Spleen (tissue), 7 donors: ENCODE measurements around the gene NOVA1.

Experiments used
- CTCF ChIP-seq, 11 experiments: fragments of 200-600 bp in 7 of 11; fragments of 450-650 bp in 4 of 11; sonication (generic) in 4 of 11; IDR thresholded peaks in 8 of 11; conservative IDR thresholded peaks in 3 of 11; 1 replicate in 7 of 11; 2 replicates in 4 of 11; pipeline versions ENCODE4 v1.4.0 to v1.8.0; 2016 to 2021; ENCODE audit warnings: antibody characterized with exemption in 11 of 11, inconsistent platforms in 4 of 11, mild to moderate bottlenecking in 1 of 11
- POLR2A ChIP-seq, 3 donors: fragments of 450-650 bp; IDR thresholded peaks; one replicate each; pipeline ENCODE4 v1.5.1; 2017; ENCODE audit warnings: antibody characterized with exemption in 3 of 3, mild to moderate bottlenecking in 1 of 3
- donor health status: DM: no; HTN: no; CAD: no; lungs with moderate emphysema.
- donor health status: DM: no; HTN: no; CAD: no.
- donor health status: DM: no; HTN: no; CAD: no.

- TF ChIP-seq CTCF (IDR thresholded peaks at IDR 0.05 in 8 of 11, conservative IDR thresholded peaks at IDR 0.05 in 3 of 11) (no peak), POLR2A (IDR thresholded peaks at IDR 0.05) (no peak)
Observed at GRCh38 chr14:26598081-26598671, 343 bp upstream of the NOVA1 start.
